ENCODE results near the gene BRIP1.

DNA sequence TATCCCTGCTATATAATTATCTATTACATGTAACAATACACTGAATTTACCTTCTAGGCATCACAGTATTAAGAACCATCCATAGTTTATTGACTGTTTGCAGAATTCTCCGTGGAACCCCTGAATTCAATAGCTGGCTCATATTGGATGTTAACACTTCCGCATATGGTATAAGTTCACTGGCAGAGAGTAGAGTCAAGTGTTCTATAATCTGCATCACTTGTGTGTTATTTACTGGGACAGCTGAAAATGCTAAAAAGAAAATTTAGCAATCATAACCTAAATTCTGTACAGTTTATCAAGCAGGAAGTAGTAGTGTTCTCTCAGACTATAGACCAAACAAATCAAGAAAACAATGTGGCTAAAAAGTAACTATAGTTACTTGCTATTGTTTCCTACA lies 14.5 kb upstream of the BRIP1 start:
- TF ChIP-seq ZNF565 (CRISPR knock-in tag; conservative IDR thresholded peaks at IDR 0.05; ENCODE audit: low read depth) (no peak), ZFP30 (CRISPR knock-in tag; IDR thresholded peaks at IDR 0.05) (no peak), ZFP3 (CRISPR knock-in tag; IDR thresholded peaks at IDR 0.05) (no peak), ISL1 (CRISPR knock-in tag; IDR thresholded peaks at IDR 0.05) (no peak), OSR1 (CRISPR knock-in tag; IDR thresholded peaks at IDR 0.05) (no peak), TOX (CRISPR knock-in tag; IDR thresholded peaks at IDR 0.05; ENCODE audit: borderline replicate concordance) (no peak)
- TF ChIP-seq, protein P1, sequence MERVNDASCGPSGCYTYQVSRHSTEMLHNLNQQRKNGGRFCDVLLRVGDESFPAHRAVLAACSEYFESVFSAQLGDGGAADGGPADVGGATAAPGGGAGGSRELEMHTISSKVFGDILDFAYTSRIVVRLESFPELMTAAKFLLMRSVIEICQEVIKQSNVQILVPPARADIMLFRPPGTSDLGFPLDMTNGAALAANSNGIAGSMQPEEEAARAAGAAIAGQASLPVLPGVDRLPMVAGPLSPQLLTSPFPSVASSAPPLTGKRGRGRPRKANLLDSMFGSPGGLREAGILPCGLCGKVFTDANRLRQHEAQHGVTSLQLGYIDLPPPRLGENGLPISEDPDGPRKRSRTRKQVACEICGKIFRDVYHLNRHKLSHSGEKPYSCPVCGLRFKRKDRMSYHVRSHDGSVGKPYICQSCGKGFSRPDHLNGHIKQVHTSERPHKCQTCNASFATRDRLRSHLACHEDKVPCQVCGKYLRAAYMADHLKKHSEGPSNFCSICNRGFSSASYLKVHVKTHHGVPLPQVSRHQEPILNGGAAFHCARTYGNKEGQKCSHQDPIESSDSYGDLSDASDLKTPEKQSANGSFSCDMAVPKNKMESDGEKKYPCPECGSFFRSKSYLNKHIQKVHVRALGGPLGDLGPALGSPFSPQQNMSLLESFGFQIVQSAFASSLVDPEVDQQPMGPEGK (CRISPR knock-in tag; IDR thresholded peaks at IDR 0.05; ENCODE audit: borderline replicate concordance), result no peak

Measured in SK-N-SH treated with all-trans-retinoic acid at 6 μM for 48 hours (cell line).